PFSK-1 (cell line): Measurements from ENCODE around the gene PSTK.

ENCODE experiments used
- FOXP2 ChIP-seq: optimal IDR thresholded peaks from 2 replicates; pipeline ENCODE3; 2011; ENCODE audit warnings: borderline replicate concordance, control low read depth, inconsistent platforms; ENCODE audit not compliant: insufficient read depth; ENCODE audit errors: extremely low read length, extremely low read depth
- POLR2AphosphoS5 ChIP-seq: IDR thresholded peaks from 2 replicates; pipeline ENCODE4 v1.6.1; 2012; ENCODE audit warnings: low read depth, mild to moderate bottlenecking, control low read depth, low read length, moderate library complexity
- REST ChIP-seq, 2 experiments: IDR thresholded peaks; 2 replicates each; pipeline versions ENCODE4 v1.6.1 to v1.8.0; 2011 to 2012; ENCODE audit warnings: low read depth in 2 of 2, low read length in 2 of 2, control low read depth in 1 of 2, inconsistent platforms in 1 of 2, mild to moderate bottlenecking in 1 of 2, moderate library complexity in 1 of 2; ENCODE audit not compliant: insufficient read depth in 1 of 2
- SIN3A ChIP-seq: IDR thresholded peaks from 2 replicates; pipeline ENCODE4 v1.6.1; 2012; ENCODE audit warnings: mild to moderate bottlenecking, low read length, moderate library complexity, borderline replicate concordance; ENCODE audit not compliant: insufficient read depth
- TAF1 ChIP-seq: IDR thresholded peaks from 2 replicates; pipeline ENCODE4 v1.6.1; 2012; ENCODE audit warnings: low read length, control low read depth, borderline replicate concordance; ENCODE audit not compliant: insufficient read depth

The PSTK gene

GRCh38 chr10:123034332-123034731 is 54.1 kb downstream of the PSTK start:
- TF ChIP-seq TAF1, result no peak
- no peak for TF ChIP-seq REST (IDR thresholded peaks at IDR 0.05; ENCODE audit: insufficient read depth in 1 of 2, low read depth in 2 of 2, low read length in 2 of 2)
- TF ChIP-seq FOXP2, result no peak
- TF ChIP-seq SIN3A, result no peak
- TF ChIP-seq POLR2AphosphoS5, result no peak

- TF ChIP-seq TAF1, result no peak
- no peak for TF ChIP-seq REST (IDR thresholded peaks at IDR 0.05; ENCODE audit: insufficient read depth in 1 of 2, low read depth in 2 of 2, low read length in 2 of 2)
- no peak for TF ChIP-seq FOXP2
- TF ChIP-seq SIN3A, result no peak
- TF ChIP-seq POLR2AphosphoS5, result no peak
Observed at GRCh38 chr10:123035467-123036086, 55.4 kb downstream of the PSTK start.

- TF ChIP-seq SIN3A, result no peak
- TF ChIP-seq FOXP2, result no peak
- TF ChIP-seq REST (IDR thresholded peaks at IDR 0.05; ENCODE audit: insufficient read depth in 1 of 2, low read depth in 2 of 2, low read length in 2 of 2), result no peak
Observed at GRCh38 chr10:123038782-123039631, 58.8 kb downstream of the PSTK start.

GRCh38 chr10:123039632-123039930 is 59.4 kb downstream of the PSTK start:
- no peak for TF ChIP-seq REST (IDR thresholded peaks at IDR 0.05; ENCODE audit: insufficient read depth in 1 of 2, low read depth in 2 of 2, low read length in 2 of 2)
- TF ChIP-seq TAF1, result no peak
- no peak for TF ChIP-seq POLR2AphosphoS5
- no peak for TF ChIP-seq SIN3A
- TF ChIP-seq FOXP2, result no peak
